Islet precursor cell (in vitro differentiated cells): ENCODE measurements around the gene PLPP3.

ENCODE experiments used
- DNase-seq: peaks from one replicate; pipeline ENCODE4 v3.0.0-alpha.2; 2018

Gene PLPP3

DNA sequence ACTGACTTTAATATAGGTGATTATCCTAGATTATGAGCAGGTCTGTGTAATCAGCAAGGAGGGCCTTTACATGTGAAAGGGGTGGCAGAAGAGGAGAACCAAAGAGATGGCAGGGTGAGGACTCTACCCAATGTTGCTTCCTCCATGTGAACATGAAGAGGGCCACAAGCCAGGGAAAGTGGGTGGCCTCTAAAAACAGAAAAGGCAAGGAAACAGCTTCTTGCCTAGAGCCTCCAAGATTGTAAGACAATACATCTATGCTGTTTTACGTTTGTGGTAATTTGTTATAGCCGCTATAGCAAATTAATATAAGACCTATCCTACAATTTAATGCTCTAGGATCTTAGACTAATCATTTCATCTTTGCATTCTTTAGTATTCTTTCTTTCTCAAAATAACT, 85.5 kb downstream of the PLPP3 start:
- no peak for DNase-seq

DNA sequence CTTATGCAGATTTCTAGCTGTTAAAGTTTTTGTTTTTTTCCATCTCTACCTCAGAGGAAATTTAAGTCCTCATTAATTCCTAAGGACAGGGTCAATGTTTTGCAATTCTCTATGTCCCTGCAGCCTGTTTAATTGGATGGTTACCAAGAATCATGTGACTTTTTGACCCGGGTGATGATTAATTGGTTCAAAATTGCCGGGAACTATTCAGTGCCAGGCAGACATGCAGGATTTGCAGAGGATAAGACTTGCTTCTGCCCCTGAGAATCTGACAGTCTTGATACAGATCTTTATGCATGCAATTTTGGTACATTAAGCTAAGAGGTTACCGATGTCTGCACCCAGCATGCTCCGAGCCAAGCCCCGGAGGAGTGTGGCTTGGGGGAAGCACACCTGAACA, 87.9 kb downstream of the PLPP3 start:
- no peak for DNase-seq

DNA sequence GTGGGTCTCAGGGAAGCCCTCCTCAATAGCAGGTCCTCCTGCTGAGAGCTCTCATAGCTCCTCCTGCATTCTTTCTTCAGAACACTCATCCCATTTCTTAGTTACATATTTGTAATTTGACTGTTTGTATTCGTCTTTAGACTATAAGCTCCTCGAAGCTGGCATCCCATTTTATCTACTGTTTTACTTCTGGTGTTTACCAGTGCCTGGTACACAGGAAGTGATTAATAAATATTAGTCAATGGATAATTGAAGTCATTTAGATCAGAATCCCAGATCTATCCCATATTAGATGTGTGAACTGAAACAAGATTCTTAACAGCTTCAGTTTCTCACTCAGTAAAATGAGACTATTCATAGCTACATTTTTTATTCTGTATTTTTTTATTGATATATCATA, 88.7 kb downstream of the PLPP3 start:
- no peak for DNase-seq

GRCh38 chr1:56489695-56490094, 89.7 kb downstream of the PLPP3 start:
- no peak for DNase-seq

DNA sequence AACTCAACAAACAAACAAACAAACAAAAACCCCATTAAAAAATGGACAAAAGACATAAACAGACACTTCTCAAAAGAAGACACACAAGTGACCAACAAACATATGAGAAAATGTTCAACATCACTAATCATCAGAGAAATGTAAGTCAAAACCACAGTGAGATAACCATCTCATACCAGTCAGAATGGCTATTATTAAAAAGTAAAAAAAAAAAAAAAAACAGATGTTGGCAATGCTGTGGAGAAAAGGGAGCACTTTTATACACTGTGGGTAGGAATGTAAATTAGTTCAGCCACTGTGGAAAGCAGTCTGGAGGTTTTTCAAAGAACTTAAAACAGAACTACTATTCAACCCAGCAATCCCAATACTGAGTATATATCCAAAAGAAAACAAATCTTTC, 94.7 kb downstream of the PLPP3 start:
- DNase-seq: no peak

DNA sequence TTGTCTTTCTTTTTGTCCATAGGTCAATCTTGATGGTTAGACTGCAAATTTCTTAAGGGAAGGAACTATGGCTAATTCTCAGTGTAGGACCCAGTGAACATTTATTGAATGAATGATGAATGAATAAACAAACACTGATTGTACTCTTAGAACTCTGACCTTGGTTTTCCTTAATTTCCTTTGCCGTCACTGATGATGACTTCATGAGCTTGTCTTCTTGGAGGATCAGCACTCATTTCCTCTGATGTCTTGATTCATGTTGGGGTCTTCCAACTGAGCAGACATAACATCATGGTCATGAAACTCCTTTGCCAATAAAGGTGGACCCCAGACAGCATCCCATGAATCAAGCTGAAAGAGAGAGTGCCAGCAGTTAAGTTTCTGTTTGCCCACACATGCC, 96.3 kb downstream of the PLPP3 start:
- no peak for DNase-seq

DNA sequence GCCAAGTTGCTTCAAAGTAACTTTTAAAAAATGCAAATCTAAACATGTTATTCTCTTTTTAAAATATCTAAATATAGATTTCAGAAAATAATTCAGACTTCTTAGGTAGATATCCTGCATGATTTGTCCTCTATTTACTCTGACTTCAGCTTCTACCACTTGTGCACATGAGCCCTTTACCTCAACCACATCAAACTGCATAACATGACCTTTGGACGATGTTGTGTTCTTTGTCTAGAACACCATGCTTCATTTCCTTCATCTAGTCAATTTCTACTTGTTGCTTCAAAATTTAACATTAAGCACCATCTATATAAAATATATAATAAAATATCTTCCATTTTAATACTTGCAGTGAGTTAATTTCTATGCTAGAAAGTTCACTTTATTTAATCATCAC, 96.9 kb downstream of the PLPP3 start:
- DNase-seq: no peak

DNA sequence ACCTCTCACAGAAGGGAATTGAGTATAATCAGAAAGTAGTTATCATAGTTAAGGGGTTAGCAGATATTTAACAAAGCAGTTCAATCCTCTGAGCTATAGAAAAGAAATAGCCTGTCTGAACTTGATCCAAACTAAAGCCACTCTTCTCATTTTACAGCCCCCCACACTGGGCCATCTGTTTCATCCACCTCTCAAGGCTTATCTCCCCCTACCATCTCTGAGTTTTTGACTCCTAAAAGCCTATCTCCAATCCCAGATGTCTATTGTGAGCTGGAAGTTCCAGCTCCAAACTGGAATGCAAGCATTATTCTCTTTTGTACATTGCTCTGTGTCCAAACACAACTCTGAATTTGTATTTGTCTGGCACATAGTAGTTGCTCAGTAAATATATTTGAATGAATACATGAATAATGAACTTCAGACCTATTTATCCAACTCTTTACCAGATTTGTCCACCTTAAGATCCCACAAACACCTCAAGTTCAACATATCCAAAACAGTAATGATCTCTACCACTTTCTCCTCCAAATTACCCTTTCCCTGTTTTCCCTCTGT, 98.1 kb downstream of the PLPP3 start:
- DNase-seq: peak; percentile 35

DNA sequence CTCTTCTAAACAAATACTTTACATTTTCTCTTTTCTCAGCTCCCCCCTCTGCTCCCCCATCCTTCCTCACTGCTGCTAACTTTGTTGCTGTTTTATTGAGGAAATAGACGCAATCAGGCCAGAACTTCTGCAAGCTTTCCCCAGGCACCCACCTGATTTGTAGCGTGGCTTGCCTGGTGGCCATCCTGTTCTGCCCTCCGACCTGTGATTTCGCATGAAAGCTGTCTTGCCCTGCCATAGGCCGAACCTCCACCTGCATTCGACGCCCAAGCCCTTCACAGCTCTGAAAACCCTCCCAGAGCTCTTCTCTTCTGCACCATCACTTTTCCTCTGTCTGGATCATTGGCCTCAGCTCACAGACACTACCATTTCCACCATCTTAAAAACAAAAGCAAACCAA, 100.6 kb downstream of the PLPP3 start:
- DNase-seq: no peak

DNA sequence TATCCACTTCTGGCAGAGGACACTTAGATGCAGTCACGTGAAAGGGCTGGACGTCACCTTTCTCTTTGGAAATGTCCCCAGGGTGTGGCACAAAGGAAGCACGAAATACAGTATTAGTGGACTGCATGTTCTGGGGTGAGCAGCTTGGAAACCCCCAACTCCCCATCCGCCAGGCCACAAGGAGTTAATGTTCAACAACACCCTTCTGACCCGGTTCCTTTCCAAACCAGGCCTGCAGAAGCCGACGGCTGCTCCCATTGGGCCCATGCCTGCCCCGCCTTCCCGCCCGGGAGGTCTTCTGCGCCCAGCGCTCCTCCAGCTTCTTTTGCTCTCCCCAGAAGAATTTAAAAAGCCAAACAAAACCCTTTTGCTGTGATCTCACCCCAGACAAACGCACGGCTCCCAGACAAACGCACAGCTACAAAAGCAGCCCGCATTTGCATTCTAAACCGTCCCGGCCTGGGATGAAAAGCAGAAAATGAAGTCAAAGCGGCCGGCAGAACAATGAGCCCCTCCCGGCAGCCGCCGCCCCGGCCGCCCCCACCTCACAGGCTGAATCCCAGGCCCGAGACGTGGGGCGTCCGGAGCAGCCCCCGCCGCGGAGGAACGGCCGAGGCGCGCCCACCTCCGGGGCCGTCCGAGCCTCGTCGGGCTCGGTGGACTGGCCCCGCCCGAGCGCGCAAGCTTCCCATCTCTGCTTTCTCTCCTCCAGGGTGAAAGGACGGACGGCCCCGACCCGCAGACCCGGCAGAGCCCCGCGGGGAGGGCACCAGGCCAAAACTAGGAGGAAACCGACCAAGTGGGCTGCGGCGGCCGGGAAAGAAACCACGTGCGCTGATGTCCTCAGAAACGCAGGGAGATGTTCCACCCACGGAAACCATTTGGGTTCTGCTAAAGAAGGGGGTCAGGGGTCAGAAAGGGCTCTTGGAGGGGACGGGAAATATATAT, 101.9 kb downstream of the PLPP3 start:
- peak; percentile 91 for DNase-seq

GRCh38 chr1:56473582-56474270, 105.6 kb downstream of the PLPP3 start:
- DNase-seq: no peak

GRCh38 chr1:56472860-56473259, 106.5 kb downstream of the PLPP3 start:
- no peak for DNase-seq

GRCh38 chr1:56469640-56470371, 109.6 kb downstream of the PLPP3 start:
- no peak for DNase-seq

DNA sequence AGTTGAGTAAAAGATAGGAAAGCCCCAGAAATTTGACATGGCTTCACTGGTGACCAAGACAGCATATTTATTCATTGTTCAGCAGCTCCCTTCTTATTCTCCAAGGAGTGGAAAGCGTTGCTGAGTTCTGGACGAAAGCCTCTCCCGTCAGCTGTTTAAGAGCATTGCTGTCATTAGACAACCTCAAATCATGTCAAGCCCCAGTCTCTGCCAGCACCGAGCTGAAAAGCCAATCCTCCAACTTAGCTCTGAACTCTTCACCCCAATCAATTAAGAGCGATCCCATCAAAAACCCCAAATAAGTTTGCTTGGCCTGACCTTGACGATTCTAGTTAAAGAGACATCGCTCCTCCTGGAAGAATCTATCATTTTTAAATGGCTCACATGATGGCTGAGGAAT, 110.8 kb downstream of the PLPP3 start:
- DNase-seq: no peak

DNA sequence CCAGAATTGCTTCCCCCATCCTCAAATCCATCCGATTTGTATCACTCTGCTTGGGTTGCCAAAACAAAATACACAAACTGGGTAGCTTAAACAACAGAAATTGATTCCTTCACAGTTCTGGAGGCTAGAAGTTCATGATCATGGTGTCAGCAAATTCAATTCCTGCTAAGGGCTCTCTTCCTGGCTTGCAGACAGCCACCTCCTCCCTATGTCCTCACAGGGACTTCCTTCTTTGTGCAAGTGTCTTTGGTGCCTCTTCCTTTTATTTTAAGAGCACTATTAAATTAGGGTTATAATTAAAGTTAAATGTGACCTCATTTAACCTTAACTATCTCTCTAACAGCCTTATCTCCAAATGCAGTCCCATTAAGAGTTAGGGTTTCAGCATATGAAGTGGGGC, 112.8 kb downstream of the PLPP3 start:
- DNase-seq: no peak

- DNase-seq: no peak
These were observed 115.1 kb downstream of the PLPP3 start for GRCh38 chr1:56464294-56464693.

DNA sequence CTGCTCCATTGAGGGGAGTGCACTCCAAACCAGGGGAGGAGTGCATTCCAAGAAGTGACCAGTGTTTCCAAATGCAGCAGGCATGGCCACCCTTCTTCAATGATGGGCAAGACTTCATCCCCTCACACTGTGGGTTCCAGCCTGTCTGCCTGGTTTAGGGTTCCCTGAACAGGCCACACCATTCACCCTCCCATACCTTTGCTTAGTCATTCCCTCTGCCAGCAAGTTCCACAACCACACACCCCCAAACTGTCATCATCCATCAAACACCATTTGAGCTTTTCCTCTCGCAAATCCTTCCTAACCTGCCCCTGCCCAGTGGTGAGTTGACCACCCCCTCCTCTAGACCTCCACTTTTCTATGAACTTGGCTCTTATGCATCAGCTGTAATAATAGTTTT, 116.0 kb downstream of the PLPP3 start:
- DNase-seq: peak; percentile 32

DNA sequence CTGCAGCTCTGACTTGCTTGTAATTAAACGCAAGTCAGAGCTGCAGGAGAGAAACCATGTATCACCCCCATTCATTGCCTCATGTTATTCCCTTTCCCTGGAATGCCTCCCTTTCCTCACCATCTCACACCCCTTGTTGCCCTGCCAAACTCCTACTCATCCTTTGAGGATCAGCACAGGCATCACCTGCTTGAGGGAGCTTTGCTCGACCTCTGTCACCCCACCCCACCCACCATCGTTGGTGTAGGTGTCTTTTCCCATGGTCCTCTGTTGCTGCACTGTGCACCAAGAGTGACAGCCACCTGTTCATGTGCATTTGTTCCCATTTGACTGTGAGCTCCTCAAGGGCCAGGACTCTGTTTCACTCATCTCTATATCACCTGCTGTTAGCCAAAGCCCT, 117.2 kb downstream of the PLPP3 start:
- peak; percentile 14 for DNase-seq

GRCh38 chr1:56461158-56462127, 117.9 kb downstream of the PLPP3 start:
- DNase-seq: peak; percentile 67

DNA sequence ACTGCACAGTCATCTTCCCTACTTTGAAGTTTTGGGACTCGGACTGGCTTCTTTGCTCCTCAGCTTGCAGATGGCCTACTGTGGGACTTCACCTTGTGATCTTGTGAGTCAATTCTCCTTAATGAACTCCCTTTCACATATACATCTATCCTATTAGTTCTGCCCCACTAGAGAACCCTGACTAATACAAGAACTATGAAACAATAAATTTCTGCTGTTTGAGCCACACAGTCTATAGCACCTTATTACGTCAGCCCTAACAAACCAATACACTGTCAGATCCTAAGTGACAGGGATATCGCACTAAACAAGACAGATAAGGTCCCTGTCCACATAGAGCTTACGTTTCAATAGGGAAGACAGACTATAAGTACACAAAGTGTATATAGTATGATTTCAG, 120.1 kb downstream of the PLPP3 start:
- DNase-seq: peak; percentile 9

DNA sequence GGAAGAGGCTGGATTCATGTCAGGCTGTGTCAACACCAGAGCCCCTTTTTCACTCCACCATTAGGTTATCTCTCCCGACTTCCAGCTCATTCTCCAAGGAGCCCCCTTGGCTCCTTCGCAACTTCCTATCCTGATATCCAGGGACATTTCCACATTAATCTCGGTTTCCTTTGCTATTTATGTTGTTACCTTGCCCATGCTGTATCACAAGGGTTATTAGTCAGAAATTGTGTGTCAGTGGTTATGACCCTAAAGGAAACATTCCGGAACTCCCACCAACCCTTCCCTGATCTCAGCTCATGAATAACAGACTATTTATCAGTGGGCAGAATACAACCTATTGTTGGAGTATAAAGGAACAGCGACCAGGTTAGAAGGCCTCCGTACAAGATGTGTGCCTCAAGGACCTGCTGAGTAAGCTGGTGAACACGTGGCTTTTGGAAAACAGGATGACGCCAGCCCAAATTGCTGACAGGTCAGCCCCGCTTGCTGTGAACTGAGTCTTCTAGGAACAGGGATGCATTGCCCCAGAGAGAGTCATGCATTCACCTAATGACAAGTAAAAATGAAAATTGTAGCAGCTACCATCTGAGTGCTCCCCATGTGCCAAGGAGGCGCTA, 121.5 kb downstream of the PLPP3 start:
- DNase-seq: no peak
